ENCODE measurements around the gene TNC. TPM values are rescaled to one million over a fixed set of nuclear protein-coding genes. Genes with fewer than 3 reads are reported as not detected.

The TNC gene
- total RNA-seq, 2 donors from 2014 or later: 7.4 to 16.9 TPM

DNA sequence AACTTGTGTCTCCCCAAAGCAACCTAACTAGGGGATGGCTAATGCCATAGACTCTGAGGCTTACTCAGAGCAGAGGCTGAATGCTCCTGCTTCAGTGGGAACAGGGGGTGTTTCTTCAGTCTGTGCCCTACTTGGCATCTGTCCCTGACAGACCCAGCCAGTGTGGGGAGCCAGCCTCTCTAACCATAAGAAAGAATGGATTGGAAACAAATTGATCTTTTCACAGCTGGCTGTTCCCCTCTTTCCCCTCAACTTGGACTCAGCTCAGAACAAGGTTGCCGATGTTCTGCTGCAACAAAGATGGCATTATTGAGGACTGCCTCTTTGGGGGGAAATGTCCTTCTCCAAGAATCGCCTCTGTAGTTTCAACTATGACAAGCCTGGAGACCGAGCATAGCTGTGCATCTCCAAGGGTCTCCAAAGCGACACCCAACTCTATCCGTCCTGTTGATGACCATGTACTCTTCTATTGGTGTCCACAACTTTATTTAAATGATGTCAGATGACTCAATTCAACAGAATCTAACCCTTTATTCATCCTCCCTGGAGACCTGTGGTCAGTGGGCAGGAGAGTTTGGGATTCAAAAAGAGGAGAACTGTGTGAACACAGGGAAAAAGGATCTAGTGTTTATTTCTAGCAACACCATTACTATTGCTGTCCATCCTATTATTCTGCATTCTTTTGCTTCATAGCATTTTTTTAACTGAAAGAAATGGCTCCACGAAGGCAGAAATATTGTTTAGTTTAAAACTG, 24.7 kb upstream of the TNC start:
- TF ChIP-seq, protein P1, sequence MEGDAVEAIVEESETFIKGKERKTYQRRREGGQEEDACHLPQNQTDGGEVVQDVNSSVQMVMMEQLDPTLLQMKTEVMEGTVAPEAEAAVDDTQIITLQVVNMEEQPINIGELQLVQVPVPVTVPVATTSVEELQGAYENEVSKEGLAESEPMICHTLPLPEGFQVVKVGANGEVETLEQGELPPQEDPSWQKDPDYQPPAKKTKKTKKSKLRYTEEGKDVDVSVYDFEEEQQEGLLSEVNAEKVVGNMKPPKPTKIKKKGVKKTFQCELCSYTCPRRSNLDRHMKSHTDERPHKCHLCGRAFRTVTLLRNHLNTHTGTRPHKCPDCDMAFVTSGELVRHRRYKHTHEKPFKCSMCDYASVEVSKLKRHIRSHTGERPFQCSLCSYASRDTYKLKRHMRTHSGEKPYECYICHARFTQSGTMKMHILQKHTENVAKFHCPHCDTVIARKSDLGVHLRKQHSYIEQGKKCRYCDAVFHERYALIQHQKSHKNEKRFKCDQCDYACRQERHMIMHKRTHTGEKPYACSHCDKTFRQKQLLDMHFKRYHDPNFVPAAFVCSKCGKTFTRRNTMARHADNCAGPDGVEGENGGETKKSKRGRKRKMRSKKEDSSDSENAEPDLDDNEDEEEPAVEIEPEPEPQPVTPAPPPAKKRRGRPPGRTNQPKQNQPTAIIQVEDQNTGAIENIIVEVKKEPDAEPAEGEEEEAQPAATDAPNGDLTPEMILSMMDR (IDR thresholded peaks at IDR 0.05): no peak
- no peaks in the 10 kb centered on the region for H3K36me3 ChIP-seq
- peaks cover 0 to 5% of the 10 kb centered on the region in 2 donors for H3K9me3 ChIP-seq

DNA sequence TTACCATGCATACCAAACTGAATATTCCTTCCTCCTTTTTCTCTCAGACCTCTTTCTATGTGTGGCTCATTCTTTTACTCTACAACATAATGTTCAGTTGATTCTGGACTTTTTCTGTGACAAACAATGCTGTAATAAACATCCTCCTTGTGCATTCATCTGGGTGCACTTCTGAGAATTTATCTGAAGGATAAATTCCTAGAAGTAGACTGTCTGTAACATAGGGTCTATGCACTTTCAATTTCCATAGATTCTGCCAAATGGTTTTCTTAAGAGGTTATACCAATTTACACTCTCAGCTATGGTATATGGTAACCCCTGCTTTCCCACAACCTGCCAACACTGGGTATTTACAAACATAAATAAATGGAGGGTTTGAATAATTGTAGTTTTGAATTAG, 24.1 kb upstream of the TNC start:
- DNase-seq (ENCODE audit: low spot score): no peak
- Histone ChIP-seq H3K27ac (no peak overlapping the region), H3K27me3 (no peaks in the 10 kb centered on the region), H3K4me3 (no peak overlapping the region), H3K36me3 (no peaks in the 10 kb centered on the region), H3K9me3 (peaks cover 0 to 5% of the 10 kb centered on the region in 2 donors), H3K4me1 (no peaks in the 10 kb centered on the region)
- TF ChIP-seq, protein P1 (IDR thresholded peaks at IDR 0.05): no peak

More for the DNA sequence above, 24.7 kb upstream of the TNC start:
- Histone ChIP-seq H3K4me3 (no peak overlapping the region), H3K27ac (no peak overlapping the region), H3K4me1 (no peaks in the 10 kb centered on the region), H3K27me3 (no peaks in the 10 kb centered on the region)
- DNase-seq (ENCODE audit: low spot score): no peak

DNA sequence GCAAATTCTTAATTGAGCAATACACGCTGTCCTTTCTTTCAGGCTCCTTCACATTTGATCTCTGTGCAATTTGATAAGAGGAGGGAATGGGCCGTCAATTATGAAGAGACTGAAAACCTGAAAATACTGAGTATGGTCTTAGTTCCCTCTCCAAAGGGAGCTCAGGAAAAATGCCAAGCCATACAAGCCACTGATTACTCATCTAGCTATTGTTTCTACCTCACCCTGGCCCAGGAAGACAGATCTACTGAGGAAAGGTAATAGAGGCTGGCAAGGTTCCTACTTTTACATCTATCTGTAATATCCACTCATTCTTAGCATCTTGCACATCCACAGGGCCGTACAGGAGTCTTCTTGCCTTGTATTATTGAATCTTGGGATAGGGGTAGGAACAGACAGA, 23.7 kb upstream of the TNC start:
- Histone ChIP-seq H3K4me3 (no peak overlapping the region), H3K36me3 (no peaks in the 10 kb centered on the region), H3K27me3 (no peaks in the 10 kb centered on the region), H3K4me1 (no peaks in the 10 kb centered on the region), H3K27ac (no peak overlapping the region), H3K9me3 (peaks cover 0 to 5% of the 10 kb centered on the region in 2 donors)
- TF ChIP-seq, protein P1 (IDR thresholded peaks at IDR 0.05): no peak
- no peak for DNase-seq (ENCODE audit: low spot score)

DNA sequence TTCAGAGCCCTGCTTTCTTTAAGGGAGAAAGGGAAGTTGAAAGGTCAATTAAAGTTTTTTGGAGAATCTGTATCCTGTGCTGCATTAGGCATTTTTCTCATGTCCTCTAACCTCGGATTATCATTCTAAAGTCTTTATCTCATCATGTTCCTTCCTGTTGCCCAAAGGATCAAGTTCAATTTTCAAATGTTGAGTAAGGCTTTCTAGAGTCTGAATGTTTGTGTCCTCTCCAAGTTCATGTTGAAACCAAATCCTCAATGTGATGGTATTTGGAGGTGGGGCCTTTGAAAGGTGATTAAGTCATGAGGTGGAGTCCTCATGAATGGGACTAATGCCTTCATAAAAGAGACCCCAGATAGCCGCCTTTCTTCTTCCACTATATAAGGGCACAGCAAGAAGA, 20.2 kb upstream of the TNC start:
- Histone ChIP-seq H3K4me3 (no peak overlapping the region), H3K27ac (no peak overlapping the region), H3K9me3 (peaks cover 0 to 5% of the 10 kb centered on the region in 2 donors), H3K36me3 (no peaks in the 10 kb centered on the region), H3K4me1 (no peaks in the 10 kb centered on the region), H3K27me3 (no peaks in the 10 kb centered on the region)
- TF ChIP-seq, protein P1 (IDR thresholded peaks at IDR 0.05): no peak
- DNase-seq (ENCODE audit: low spot score): no peak

DNA sequence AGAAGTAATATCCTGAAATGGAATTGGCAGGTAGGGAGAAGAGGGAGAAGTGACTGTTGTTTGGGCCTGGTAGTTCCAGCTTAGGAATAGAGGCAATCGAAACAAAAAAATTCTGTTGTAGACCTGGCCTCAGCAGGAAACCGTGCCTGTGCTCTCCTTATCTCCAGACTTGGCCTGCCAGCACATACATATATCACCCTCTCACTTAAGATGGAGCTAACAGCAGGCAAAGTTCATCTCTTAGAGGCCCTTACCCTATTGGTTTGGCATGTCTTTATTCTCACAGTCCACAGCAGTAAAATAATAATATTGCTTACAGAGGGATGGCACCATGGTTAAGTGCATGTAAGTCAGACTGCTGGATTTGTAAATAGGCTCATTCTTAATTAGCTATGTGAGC, 19.6 kb upstream of the TNC start:
- TF ChIP-seq, protein P1 (IDR thresholded peaks at IDR 0.05): no peak
- peaks cover 0 to 5% of the 10 kb centered on the region in 2 donors for H3K9me3 ChIP-seq
- no peaks in the 10 kb centered on the region for H3K36me3 ChIP-seq
- H3K4me3 ChIP-seq: no peak overlapping the region
- no peak for DNase-seq (ENCODE audit: low spot score)
- no peak overlapping the region for H3K27ac ChIP-seq
- no peaks in the 10 kb centered on the region for H3K27me3 ChIP-seq
- no peaks in the 10 kb centered on the region for H3K4me1 ChIP-seq

Data from right atrium auricular region (tissue), 2 donors.